Right lung (tissue), 5 donors: ENCODE measurements around the gene FCRL3. TPM values are rescaled to one million over a fixed set of nuclear protein-coding genes. Genes with fewer than 3 reads are reported as not detected.

Source experiments
- DNase-seq, 2 donors: peaks; one replicate each; pipeline ENCODE4 v3.0.0-alpha.2; 2013
- polyA plus RNA-seq, 5 donors: library from polyadenylated mRNA; unstranded; fragments of 120-200 nt; gene quantifications; one replicate each; pipeline versions ENCODE4 v1.2.1 to v1.2.3, GENCODE V29; 2013; ENCODE audit warnings: inconsistent platforms in 1 of 5, low replicate concordance in 1 of 5; ENCODE audit not compliant: insufficient read length in 5 of 5, insufficient read depth in 1 of 5

The FCRL3 gene
- polyA plus RNA-seq, 5 donors: 0.38 to 0.76 (median 0.50) TPM

GRCh38 chr1:157682710-157683437 lies 17.7 kb downstream of the FCRL3 start:
- no peak for DNase-seq

- no peak for DNase-seq
Measured at GRCh38 chr1:157678721-157679120, 21.8 kb downstream of the FCRL3 start.

GRCh38 chr1:157673008-157673407 lies 27.6 kb downstream of the FCRL3 start:
- DNase-seq: no peak

- no peak for DNase-seq
Measured at GRCh38 chr1:157671895-157672294, 28.7 kb downstream of the FCRL3 start.

- no peak for DNase-seq
Measured at GRCh38 chr1:157659576-157660247, 40.9 kb downstream of the FCRL3 start.

- DNase-seq: no peak
Measured at GRCh38 chr1:157658571-157658970, 42.0 kb downstream of the FCRL3 start.

- no peak for DNase-seq
Measured at GRCh38 chr1:157653494-157653873, 47.1 kb downstream of the FCRL3 start.

- DNase-seq: no peak
Measured at GRCh38 chr1:157652859-157653493, 47.6 kb downstream of the FCRL3 start.

- no peak for DNase-seq
Measured at GRCh38 chr1:157648317-157648716, 52.3 kb downstream of the FCRL3 start.

- DNase-seq: no peak
Measured at GRCh38 chr1:157646144-157646543, 54.4 kb downstream of the FCRL3 start.

GRCh38 chr1:157641177-157641576 lies 59.4 kb downstream of the FCRL3 start:
- no peak for DNase-seq

GRCh38 chr1:157639800-157640199 lies 60.8 kb downstream of the FCRL3 start:
- no peak for DNase-seq

GRCh38 chr1:157628773-157629172 lies 71.8 kb downstream of the FCRL3 start:
- no peak for DNase-seq

Other genes starting within 250 kb of the FCRL3 start
- under 1 TPM; 0.06 to 0.26 (median 0.07) TPM for gene FCRL5, start 148.3 kb downstream of the FCRL3 start, polyA plus RNA-seq
- not detected for gene FCRL4, start 102.7 kb downstream of the FCRL3 start, polyA plus RNA-seq
- gene FCRL2, start 76.4 kb upstream of the FCRL3 start, polyA plus RNA-seq: under 1 TPM; 0.04 to 0.27 (median 0.12) TPM
- under 1 TPM; 0.11 to 0.45 (median 0.30) TPM for gene FCRL1, start 119.4 kb upstream of the FCRL3 start, polyA plus RNA-seq
- gene CD5L, start 141.0 kb upstream of the FCRL3 start, polyA plus RNA-seq: under 1 TPM in 2 of 5 donors, not detected in 3; 0.08 to 0.56 TPM